Measurements from ENCODE around the gene PTGDS. TPM values are rescaled to one million over a fixed set of nuclear protein-coding genes. Genes with fewer than 3 reads are reported as not detected.

The PTGDS gene
- total and polyA plus RNA-seq, 10 donors, result 134 to 1,396 (median 412) TPM

- Histone ChIP-seq H3K27me3 (replicated peaks in 1 of 7) (peaks cover 0 to 4% (median 0%) of the 10 kb centered on the region in 7 donors), H3K4me3 (no peak overlapping the region), H3K9me3 (no peaks in the 10 kb centered on the region), H3K36me3 (no peaks in the 10 kb centered on the region), H3K4me1 (peaks cover 10 to 55% (median 40%) of the 10 kb centered on the region in 6 donors), H3K27ac (no peak overlapping the region)
- DNase-seq, result no peak
- WGBS, 5 donors, result 84 to 95% (median 87%) methylated on average over 12 to 17 of the region's 17 CpGs
- TF ChIP-seq CTCF (IDR thresholded peaks at IDR 0.05 in 8 of 11, conservative IDR thresholded peaks at IDR 0.05 in 3 of 11), result no peak
- no peak for TF ChIP-seq POLR2A (IDR thresholded peaks at IDR 0.05)
- TF ChIP-seq POLR2AphosphoS5 (IDR thresholded peaks at IDR 0.05), result peak in 2 of 3 donors; percentile 33 to 37
- intact Hi-C loops (cut with DNase I; ENCODE audit: low total_unique reads), result no loop called here
Measured at GRCh38 chr9:136969150-136969549, 8.2 kb upstream of the PTGDS start.

DNA sequence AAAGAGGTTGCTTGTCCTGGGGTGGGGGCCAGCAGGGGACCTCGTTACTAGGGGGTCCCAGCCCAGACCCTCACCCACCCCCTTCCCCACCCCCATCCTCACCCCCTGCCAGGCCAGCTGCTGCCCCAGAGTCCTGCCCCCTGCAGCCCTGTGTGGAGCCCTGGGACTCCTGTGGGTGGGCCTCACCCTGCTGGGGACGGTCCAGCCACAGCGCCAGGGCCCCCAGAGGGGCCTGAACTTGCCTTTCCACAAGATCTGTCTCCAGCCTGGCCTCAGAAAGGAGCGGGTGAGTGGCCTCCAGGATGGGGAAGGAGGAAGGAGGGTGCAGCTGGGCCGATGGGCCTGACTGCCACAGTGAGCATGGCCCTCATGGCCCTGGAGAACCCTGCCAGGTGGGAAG is 7.5 kb upstream of the PTGDS start:
- 58 to 77% (median 72%) methylated on average over 3 to 5 of the region's 5 CpGs for WGBS, 5 donors
- intact Hi-C loops (cut with DNase I; ENCODE audit: low total_unique reads), result no loop called here
- Histone ChIP-seq H3K27me3 (replicated peaks in 1 of 7) (peaks cover 0 to 4% (median 0%) of the 10 kb centered on the region in 7 donors), H3K4me1 (peaks cover 10 to 55% (median 38%) of the 10 kb centered on the region in 6 donors), H3K4me3 (no peak overlapping the region), H3K36me3 (no peaks in the 10 kb centered on the region), H3K9me3 (no peaks in the 10 kb centered on the region), H3K27ac (no peak overlapping the region)
- TF ChIP-seq CTCF (IDR thresholded peaks at IDR 0.05 in 8 of 11, conservative IDR thresholded peaks at IDR 0.05 in 3 of 11), result no peak
- TF ChIP-seq POLR2A (IDR thresholded peaks at IDR 0.05), result no peak
- TF ChIP-seq POLR2AphosphoS5 (IDR thresholded peaks at IDR 0.05), result no peak
- no peak for DNase-seq

DNA sequence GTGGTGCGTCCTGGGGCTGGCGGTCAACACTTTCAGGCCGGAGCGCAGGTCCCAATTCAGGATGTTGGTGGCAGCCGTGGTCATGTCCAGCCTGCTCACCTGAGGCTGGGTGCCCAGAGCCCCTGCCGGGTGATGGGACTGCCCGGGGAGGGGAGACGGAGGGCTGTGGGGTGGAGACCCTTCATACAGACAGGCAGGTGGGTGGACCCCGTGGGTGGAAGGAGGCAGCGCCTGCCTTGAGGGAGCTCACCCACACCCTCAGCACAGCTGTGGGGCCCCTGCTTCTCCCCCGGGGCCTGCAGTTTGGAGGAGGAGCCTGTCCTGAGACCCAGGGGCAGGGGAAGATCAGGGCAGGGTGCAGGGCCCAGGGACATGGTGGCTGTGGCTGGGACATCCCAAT is 6.9 kb upstream of the PTGDS start:
- Histone ChIP-seq H3K36me3 (no peaks in the 10 kb centered on the region), H3K4me3 (no peak overlapping the region), H3K4me1 (peaks cover 16 to 60% (median 40%) of the 10 kb centered on the region in 6 donors), H3K9me3 (no peaks in the 10 kb centered on the region), H3K27ac (no peak overlapping the region), H3K27me3 (replicated peaks in 1 of 7) (peaks cover 0 to 5% (median 0%) of the 10 kb centered on the region in 7 donors)
- DNase-seq, result no peak
- intact Hi-C loops (cut with DNase I; ENCODE audit: low total_unique reads), result no loop called here
- TF ChIP-seq CTCF (IDR thresholded peaks at IDR 0.05 in 8 of 11, conservative IDR thresholded peaks at IDR 0.05 in 3 of 11) (no peak), POLR2A (IDR thresholded peaks at IDR 0.05) (no peak), POLR2AphosphoS5 (IDR thresholded peaks at IDR 0.05) (no peak)
- WGBS, 5 donors, result 71 to 81% (median 77%) methylated on average over 5 to 11 of the region's 11 CpGs

DNA sequence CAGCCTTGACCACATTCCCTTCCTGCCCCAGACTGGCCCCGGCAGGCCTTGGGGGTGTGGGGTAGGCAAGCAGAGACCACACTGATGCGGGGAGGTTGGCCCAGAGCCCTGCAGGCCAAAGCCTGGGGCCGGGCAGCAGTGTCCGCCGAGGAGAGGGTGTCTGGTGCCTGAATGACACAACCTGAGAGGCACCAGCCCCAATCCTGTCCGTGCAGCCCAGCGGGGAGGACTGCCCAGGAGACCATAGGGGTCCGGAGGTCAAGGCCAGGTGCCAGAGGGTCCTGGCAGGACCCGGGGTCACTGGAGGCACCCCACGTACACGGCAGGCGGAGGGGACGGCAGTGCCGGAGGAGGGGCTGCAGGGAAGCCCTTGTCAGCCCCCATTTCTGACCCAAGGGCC is 5.6 kb upstream of the PTGDS start:
- peak overlapping the region in 1 of 8 donors; percentile 3 for H3K27ac ChIP-seq
- intact Hi-C loops (cut with DNase I; ENCODE audit: low total_unique reads), result no loop called here
- H3K27me3 ChIP-seq (replicated peaks in 1 of 7), result peaks cover 0 to 15% (median 0%) of the 10 kb centered on the region in 7 donors
- H3K36me3 ChIP-seq, result no peaks in the 10 kb centered on the region
- no peak for DNase-seq
- H3K9me3 ChIP-seq, result no peaks in the 10 kb centered on the region
- peaks cover 19 to 63% (median 42%) of the 10 kb centered on the region in 6 donors for H3K4me1 ChIP-seq
- 68 to 84% (median 76%) methylated on average over 6 to 14 of the region's 14 CpGs for WGBS, 5 donors
- no peak overlapping the region for H3K4me3 ChIP-seq
- TF ChIP-seq CTCF (IDR thresholded peaks at IDR 0.05 in 8 of 11, conservative IDR thresholded peaks at IDR 0.05 in 3 of 11) (no peak), POLR2A (IDR thresholded peaks at IDR 0.05) (no peak), POLR2AphosphoS5 (IDR thresholded peaks at IDR 0.05) (peak in 1 of 3 donors; percentile 23)
